ENCODE results near the gene MYT1. TPM values are rescaled to one million over a fixed set of nuclear protein-coding genes. Genes with fewer than 3 reads are reported as not detected.

Gene MYT1
- total and polyA plus RNA-seq, 9 of the 15 experiments (the other 6 are each of a cell fraction or from before 2014, with no cell fraction given): 0.02 to 0.12 (median 0.06) TPM; not detected in 4

- TF ChIP-seq MYNN (IDR thresholded peaks at IDR 0.05) (no peak), MYNN (CRISPR knock-in tag; IDR thresholded peaks at IDR 0.05) (no peak), CBX3 (IDR thresholded peaks at IDR 0.05; ENCODE audit: borderline replicate concordance in 1 of 2, low read length in 2 of 2) (no peak), ATF6 (CRISPR knock-in tag; IDR thresholded peaks at IDR 0.05) (no peak), EHMT2 (IDR thresholded peaks at IDR 0.05) (no peak), IRF9 (tag; IDR thresholded peaks at IDR 0.05) (no peak)
Observed at GRCh38 chr20:64159286-64159680, 5.0 kb upstream of the MYT1 start (continued).

DNA sequence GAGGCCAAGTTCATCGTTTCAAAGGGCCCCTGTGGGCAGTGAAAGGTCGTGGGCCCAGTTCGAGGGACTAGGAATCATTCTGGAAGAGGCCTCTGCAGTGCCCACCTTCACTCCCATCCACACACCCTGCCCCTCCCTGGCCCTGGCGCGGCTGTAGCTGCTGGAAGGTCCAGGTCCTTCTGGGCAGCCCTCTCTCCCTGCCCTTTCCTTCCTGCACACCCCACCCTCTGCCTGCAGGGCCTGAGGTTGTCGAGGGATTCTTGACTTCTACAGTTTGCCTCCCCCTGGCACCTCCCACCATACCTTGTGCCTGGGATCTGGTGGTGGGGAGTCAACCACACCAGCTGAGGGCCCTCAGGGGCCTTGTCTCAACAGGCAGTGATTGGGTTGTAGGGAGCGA, 4.5 kb upstream of the MYT1 start:
- Histone ChIP-seq H3K4me1 (replicated peaks in 1 of 2; ENCODE audit: control insufficient read depth in 2 of 2, insufficient read depth in 2 of 2, low read length in 2 of 2) (0 out of 5 replicates have a peak, but pooled peaks cover 0 to 18% of the 10 kb centered on the region in 2 experiments), H3K36me3 (ENCODE audit: control insufficient read depth, insufficient read depth, low read length) (no peaks in the 10 kb centered on the region), H4K20me1 (replicated peaks; ENCODE audit: control insufficient read depth, insufficient read depth, low read length) (peaks cover 11% of the 10 kb centered on the region), H3K9me1 (ENCODE audit: control insufficient read depth, insufficient read depth, low read length) (peaks cover under 1% of the 10 kb centered on the region), H3K4me3 (no peak overlapping the region), H3K79me2 (ENCODE audit: control insufficient read depth, insufficient read depth, low read length) (no peaks in the 10 kb centered on the region), H3K27me3 (ENCODE audit: control insufficient read depth in 2 of 2, insufficient read depth in 2 of 2, low read length in 2 of 2) (peaks cover 18 to 64% of the 10 kb centered on the region in 2 experiments), H3K27ac (ENCODE audit: extremely low read depth, low read depth, low read length) (no peak overlapping the region), H3K9ac (ENCODE audit: insufficient read depth in 1 of 2, low read depth in 2 of 2, low read length in 2 of 2) (no peak overlapping the region), H3K9me3 (replicated peaks; ENCODE audit: control insufficient read depth, insufficient read depth, low read depth, low read length) (no peaks in the 10 kb centered on the region), H3K4me2 (ENCODE audit: insufficient read depth, low read length) (no peak overlapping the region), H2AFZ (ENCODE audit: low read depth, low read length) (no peak overlapping the region)
- WGBS (ENCODE audit: insufficient coverage, low coverage, missing lambda C conversion rate): 0% methylated on average over 7 of the region's 7 CpGs
- POLR2A ChIA-PET: interaction anchor here (0.6 kb wide), 1 partner anchor 746 kb away, joined by 3 read pairs; no protein-coding TSS in a partner anchor
- CTCF ChIA-PET (ENCODE audit: low intra/inter-chr PET ratio): no interaction called here
- intact Hi-C loops (cut with micrococcal nuclease): no loop called here
- no peak for TF ChIP-seq EP300 (IDR thresholded peaks at IDR 0.05; ENCODE audit: low read length)
- no peak for TF ChIP-seq ETS2 (tag; IDR thresholded peaks at IDR 0.05; ENCODE audit: borderline replicate concordance, poor library complexity, severe bottlenecking)
- no peak for TF ChIP-seq POLR2B (IDR thresholded peaks at IDR 0.05; ENCODE audit: low read depth, partially characterized antibody)
- no peak for TF ChIP-seq KAT2B (IDR thresholded peaks at IDR 0.05; ENCODE audit: low read depth, low read length)
- DNase-seq (ENCODE audit: extremely low read depth in 1 of 4, low spot score in 3 of 4): no peak
- no TSS peak for BruUV-seq (replicated peaks)
- ATAC-seq: no peak
- in situ Hi-C loops (cut with MboI): no loop called here
- FAIRE-seq: no peak
